Neural crest cell (in vitro differentiated cells): ENCODE data around the gene ADD2. TPM values are rescaled to one million over a fixed set of nuclear protein-coding genes. Genes with fewer than 3 reads are reported as not detected.

Experiments
- DNase-seq: peaks from one replicate; pipeline ENCODE4 v3.0.0; 2021; ENCODE audit warnings: low read depth, mixed read lengths, low spot score
- H3K27ac Mint-ChIP-seq: one replicate; pipeline ENCODE4 v1.8.0; 2021; ENCODE audit warnings: mild to moderate bottlenecking, mixed read lengths; ENCODE audit not compliant: unreplicated experiment
- H3K27me3 Mint-ChIP-seq: 2 replicates; pipeline ENCODE4 v1.8.0; 2021; ENCODE audit warnings: low read depth, mild to moderate bottlenecking, mixed read lengths
- H3K36me3 Mint-ChIP-seq: 2 replicates; pipeline ENCODE4 v1.8.0; 2021; ENCODE audit warnings: low read depth, mild to moderate bottlenecking, mixed read lengths
- H3K4me1 Mint-ChIP-seq: 2 replicates; pipeline ENCODE4 v1.8.0; 2021; ENCODE audit warnings: mixed read lengths
- H3K4me3 Mint-ChIP-seq: one replicate; pipeline ENCODE4 v1.8.0; 2021; ENCODE audit warnings: mild to moderate bottlenecking, mixed read lengths
- H3K9me3 Mint-ChIP-seq: 2 replicates; pipeline ENCODE4 v1.8.0; 2021; ENCODE audit warnings: mixed read lengths
- total RNA-seq: library from RNA; stranded (reverse); gene quantifications from 2 replicates; pipeline ENCODE4 v1.2.1, GENCODE V29; 2021
- TF ChIP-seq, protein P1 (sequence below): fragments of 200-600 bp; sonication (generic); conservative IDR thresholded peaks from 2 replicates; pipeline ENCODE4 v1.5.0; 2021; ENCODE audit warnings: antibody characterized with exemption, mild to moderate bottlenecking

Gene ADD2
- total RNA-seq, 1 donor from 2014 or later: 31.8 TPM

DNA sequence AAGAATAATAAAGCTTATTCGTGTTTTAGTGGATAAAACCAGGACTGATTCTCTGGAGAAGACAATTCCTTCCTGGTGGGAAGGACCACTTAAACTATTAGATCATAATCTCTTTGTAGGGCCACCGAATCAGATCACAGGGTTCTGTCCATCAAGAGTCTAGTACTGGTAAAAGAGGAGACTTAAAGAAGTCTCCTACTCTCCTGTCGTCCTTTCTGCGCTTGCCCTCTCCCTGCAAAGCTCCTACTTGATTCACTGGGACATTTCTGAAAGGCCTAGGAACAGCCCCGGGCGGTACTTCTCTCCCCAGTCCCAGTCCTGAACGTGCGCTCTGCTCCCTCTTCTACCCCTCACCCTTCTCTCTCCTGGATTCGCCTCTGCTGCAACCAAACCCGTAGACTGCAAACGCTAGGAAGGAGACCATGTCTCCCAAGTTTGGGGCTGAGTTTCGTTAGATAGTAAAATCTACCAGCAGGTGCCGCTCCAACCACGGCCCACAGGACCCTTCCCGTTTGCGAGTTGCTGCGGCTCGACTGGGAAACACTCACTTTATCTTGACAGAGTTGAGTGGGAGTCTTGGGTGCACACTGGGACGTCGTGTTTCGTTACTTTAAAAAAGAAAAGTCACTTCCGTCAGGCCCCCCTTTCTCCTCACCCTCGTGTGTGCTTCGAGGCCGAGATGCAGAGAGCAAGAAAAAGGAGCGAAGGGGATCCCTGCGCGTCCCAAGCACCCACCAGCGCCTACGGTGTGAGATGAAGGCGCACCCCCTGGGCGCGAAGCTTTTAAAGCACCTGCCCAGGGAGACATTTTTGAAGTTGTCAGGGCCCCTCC, 21.5 kb upstream of the ADD2 start:
- peaks cover 3% of the 10 kb centered on the region for H3K36me3 Mint-ChIP-seq
- H3K27me3 Mint-ChIP-seq: peaks cover 86% of the 10 kb centered on the region
- TF ChIP-seq, protein P1, sequence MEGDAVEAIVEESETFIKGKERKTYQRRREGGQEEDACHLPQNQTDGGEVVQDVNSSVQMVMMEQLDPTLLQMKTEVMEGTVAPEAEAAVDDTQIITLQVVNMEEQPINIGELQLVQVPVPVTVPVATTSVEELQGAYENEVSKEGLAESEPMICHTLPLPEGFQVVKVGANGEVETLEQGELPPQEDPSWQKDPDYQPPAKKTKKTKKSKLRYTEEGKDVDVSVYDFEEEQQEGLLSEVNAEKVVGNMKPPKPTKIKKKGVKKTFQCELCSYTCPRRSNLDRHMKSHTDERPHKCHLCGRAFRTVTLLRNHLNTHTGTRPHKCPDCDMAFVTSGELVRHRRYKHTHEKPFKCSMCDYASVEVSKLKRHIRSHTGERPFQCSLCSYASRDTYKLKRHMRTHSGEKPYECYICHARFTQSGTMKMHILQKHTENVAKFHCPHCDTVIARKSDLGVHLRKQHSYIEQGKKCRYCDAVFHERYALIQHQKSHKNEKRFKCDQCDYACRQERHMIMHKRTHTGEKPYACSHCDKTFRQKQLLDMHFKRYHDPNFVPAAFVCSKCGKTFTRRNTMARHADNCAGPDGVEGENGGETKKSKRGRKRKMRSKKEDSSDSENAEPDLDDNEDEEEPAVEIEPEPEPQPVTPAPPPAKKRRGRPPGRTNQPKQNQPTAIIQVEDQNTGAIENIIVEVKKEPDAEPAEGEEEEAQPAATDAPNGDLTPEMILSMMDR: peak; percentile 77
- peak; percentile 72 for DNase-seq
- H3K4me1 Mint-ChIP-seq: peaks cover 12% of the 10 kb centered on the region
- H3K4me3 Mint-ChIP-seq: peak overlapping the region; percentile 81
- H3K9me3 Mint-ChIP-seq: peaks cover 3% of the 10 kb centered on the region
- H3K27ac Mint-ChIP-seq: no peak overlapping the region

DNA sequence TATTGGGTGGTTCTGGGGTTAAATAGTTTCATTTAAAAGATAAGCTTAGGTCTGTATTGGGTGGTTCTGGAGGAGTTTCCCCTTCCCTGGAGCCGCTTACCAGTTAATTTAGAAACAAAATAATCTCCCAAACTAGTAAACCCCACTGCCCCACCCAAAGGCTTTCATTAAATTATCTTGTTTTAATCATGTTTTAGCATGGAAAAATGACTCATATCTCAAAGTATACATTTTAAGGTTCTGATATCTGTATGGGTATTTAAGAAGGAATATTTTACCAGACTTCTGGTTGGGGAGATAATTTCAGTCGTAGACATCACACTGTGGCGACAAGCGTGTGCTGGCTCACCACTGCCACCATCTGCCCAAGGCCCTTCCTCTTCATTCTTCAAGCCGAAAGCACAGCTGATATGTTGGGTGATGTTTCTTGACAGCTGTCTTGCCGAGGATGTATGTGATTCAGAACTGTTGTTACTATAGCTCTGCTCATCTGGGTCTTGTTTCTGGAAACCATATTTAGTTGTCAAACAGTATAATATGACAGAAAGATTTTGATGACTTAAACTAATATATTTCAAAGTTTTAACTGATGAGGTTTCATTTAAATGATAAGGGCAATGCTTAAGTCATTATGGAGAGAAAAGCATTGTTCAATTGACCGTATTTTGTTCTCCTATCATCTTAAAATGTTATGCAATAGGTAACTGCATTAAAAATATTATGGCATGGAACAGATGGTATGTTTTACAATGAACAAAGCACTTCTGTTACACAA, 17.3 kb upstream of the ADD2 start:
- peak; percentile 31 for DNase-seq
- no peak overlapping the region for H3K27ac Mint-ChIP-seq
- H3K27me3 Mint-ChIP-seq: peaks cover 54% of the 10 kb centered on the region

DNA sequence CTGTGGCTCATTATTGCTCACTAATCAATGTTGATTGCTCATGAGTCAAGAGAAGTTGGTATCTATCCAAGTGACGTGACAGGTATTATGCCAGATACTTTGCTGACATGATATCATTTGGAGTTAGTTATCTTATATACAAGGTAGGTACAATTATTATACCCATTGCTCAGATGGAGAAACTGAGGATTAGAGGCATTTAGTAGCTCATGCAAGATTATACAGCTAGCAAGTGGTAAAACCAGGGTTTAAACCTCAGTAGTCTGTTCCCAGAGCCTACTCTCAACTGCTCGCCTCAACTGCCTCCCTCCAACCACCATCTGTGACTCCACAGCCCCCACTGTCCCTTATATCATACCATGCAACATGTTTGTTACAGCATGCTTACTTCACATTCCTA, 16.3 kb upstream of the ADD2 start:
- DNase-seq: no peak
- Mint-ChIP-seq H3K9me3 (no peaks in the 10 kb centered on the region), H3K36me3 (no peaks in the 10 kb centered on the region), H3K4me3 (no peak overlapping the region), H3K27ac (no peak overlapping the region), H3K4me1 (peaks cover 7% of the 10 kb centered on the region), H3K27me3 (peaks cover 53% of the 10 kb centered on the region)
- TF ChIP-seq, protein P1: no peak

More for the DNA sequence above, 17.3 kb upstream of the ADD2 start:
- TF ChIP-seq, protein P1: peak; percentile 58
- Mint-ChIP-seq H3K9me3 (no peaks in the 10 kb centered on the region), H3K4me3 (no peak overlapping the region), H3K4me1 (peaks cover 12% of the 10 kb centered on the region), H3K36me3 (no peaks in the 10 kb centered on the region)

DNA sequence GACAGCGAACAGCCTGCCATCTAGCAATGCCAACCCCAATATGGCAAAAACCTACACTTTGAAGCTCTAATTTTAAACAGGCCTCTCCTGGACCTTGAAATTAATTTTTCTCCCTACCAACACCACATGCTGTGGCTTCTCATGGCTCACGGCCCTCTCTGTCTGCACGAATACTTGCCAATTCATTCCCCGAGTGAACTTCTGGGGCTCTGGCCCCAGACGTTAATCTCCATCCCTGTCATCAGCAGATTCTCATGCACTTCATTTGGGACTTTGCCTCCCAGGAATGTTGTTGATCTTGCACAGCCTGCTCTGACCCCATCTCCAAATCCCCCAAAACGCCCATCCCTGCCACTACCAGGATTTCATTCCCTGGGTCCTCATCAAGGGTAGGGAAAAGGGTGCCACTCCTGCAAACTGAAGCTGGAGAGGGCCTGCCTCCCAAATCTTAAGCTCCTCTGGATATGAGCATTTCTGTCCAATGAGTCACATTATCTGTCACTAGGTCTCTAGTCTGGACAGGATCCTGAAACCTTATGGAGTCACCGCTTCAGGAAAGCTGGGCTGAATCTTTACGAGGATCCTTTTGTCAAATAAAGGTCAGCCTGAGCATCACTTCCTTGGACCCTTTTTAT, 12.0 kb upstream of the ADD2 start:
- Mint-ChIP-seq H3K9me3 (no peaks in the 10 kb centered on the region), H3K36me3 (no peaks in the 10 kb centered on the region), H3K4me3 (no peak overlapping the region), H3K4me1 (peaks cover under 1% of the 10 kb centered on the region), H3K27ac (no peak overlapping the region), H3K27me3 (peaks cover 45% of the 10 kb centered on the region)
- TF ChIP-seq, protein P1: no peak
- DNase-seq: no peak

DNA sequence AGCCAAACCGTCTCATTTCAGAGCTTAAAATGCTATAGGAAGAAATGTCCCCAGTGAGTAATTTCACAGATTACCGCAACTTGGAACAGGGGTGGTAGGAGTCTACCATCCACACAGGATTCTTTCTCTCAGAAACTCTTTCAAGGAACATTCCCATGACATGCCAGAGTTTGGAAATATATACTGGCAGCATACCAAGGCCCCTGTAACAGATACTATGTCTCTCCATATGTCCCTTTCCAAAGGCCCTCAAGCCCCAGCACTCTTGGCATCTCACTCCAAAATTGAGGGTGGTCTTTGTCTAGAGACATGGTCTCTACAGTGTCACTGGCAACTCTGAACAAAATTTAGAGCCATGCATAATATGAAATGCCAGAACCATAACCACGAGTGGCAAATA, 11.5 kb upstream of the ADD2 start:
- Mint-ChIP-seq H3K4me1 (no peaks in the 10 kb centered on the region), H3K4me3 (no peak overlapping the region), H3K9me3 (no peaks in the 10 kb centered on the region), H3K27ac (no peak overlapping the region), H3K36me3 (no peaks in the 10 kb centered on the region), H3K27me3 (peaks cover 50% of the 10 kb centered on the region)
- TF ChIP-seq, protein P1: no peak
- DNase-seq: no peak
